Adrenal gland (tissue), 5 donors: ENCODE data around the gene OR11H7.

Experiments used
- CTCF ChIP-seq, 6 experiments: fragments of 450-650 bp in 4 of 6; fragments of 200-600 bp in 2 of 6; sonication (generic) in 1 of 6; IDR thresholded peaks; 1 replicate in 5 of 6; 2 replicates in 1 of 6; pipeline versions ENCODE4 v1.5.1 to v1.8.0; 2016 to 2021; ENCODE audit warnings: antibody characterized with exemption in 6 of 6, mild to moderate bottlenecking in 2 of 6, moderate library complexity in 1 of 6
- POLR2A ChIP-seq, 2 donors: fragments of 450-650 bp; IDR thresholded peaks; one replicate each; pipeline ENCODE4 v1.6.1; 2017; ENCODE audit warnings: antibody characterized with exemption in 2 of 2, mild to moderate bottlenecking in 2 of 2, moderate library complexity in 1 of 2
- donor health status: DM: no; HTN: no; CAD: no.

DNA sequence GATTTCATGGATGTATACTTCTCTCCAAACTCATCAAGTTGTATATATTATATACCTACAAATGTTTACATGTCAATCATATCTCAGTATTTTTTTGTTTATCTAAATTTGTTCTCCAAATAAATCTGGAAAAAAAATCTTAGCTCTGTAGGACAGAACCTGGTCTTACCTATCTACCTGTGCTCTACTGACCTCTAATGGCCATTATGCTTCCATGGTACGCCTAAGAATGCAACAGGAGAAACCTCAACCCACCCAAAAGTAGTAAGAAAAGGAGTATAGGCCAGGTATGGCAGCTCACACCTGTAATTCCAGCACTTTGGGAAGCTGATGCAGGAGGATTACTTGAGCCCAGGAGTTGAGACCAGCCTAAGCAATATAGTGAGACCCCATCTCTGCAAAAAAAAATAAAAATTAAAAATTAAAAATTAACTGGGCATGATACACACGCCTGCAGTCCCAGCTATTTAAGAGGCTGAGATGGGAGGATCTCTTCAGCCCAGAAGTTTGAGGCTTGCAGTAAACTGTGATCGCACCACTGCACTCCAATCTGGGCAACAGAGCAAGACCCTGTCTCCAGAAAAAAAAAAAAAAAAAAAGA lies 19.0 kb downstream of the OR11H7 start:
- TF ChIP-seq POLR2A (IDR thresholded peaks at IDR 0.05) (no peak), CTCF (IDR thresholded peaks at IDR 0.05) (no peak)
